WTC11 (cell line): ENCODE measurements around the gene TTC28. TPM values are rescaled to one million over a fixed set of nuclear protein-coding genes. Genes with fewer than 3 reads are reported as not detected.
A peak's percentile ranks its signal among the peaks of the same experiment; 100 is the strongest.

Experiments
- ATAC-seq: fragments of 200-7000 bp; cut with Tn5 transposase; 2 replicates; pipeline ENCODE4 v1.10.0; 2021; ENCODE audit warnings: mild to moderate bottlenecking, moderate library complexity
- CTCF ChIA-PET: fragments of 300-600 bp; sonication (Branson Sonifier 250); formaldehyde crosslinking; loops from one replicate; lab custom pipeline; 2021; ENCODE audit warnings: antibody characterized with exemption; lab: Charles Lee
- POLR2A ChIA-PET: fragments of 350-600 bp; sonication (Branson Sonifier 250); formaldehyde crosslinking; loops from one replicate; lab custom pipeline; 2021; ENCODE audit warnings: antibody characterized with exemption; lab: Charles Lee
- DNase-seq: peaks from one replicate; pipeline ENCODE4 v3.0.0; 2021; ENCODE audit warnings: low spot score
- H3K27ac Mint-ChIP-seq: 2 replicates; pipeline ENCODE4 v1.8.0; 2021; ENCODE audit warnings: mixed read lengths
- H3K27me3 Mint-ChIP-seq: 2 replicates; pipeline ENCODE4 v1.8.0; 2021; ENCODE audit warnings: low read depth, mild to moderate bottlenecking, moderate library complexity, mixed read lengths
- H3K36me3 Mint-ChIP-seq: 2 replicates; pipeline ENCODE4 v1.8.0; 2021; ENCODE audit warnings: mixed read lengths
- H3K4me1 Mint-ChIP-seq: 2 replicates; pipeline ENCODE4 v1.8.0; 2022; ENCODE audit warnings: mixed read lengths
- H3K4me3 Mint-ChIP-seq: 2 replicates; pipeline ENCODE4 v1.8.0; 2021; ENCODE audit warnings: mild to moderate bottlenecking, moderate library complexity, mixed read lengths
- H3K9me3 Mint-ChIP-seq: 2 replicates; pipeline ENCODE4 v1.8.0; 2021; ENCODE audit warnings: mixed read lengths
- CBFB ChIP-seq: sonication (generic); formaldehyde crosslinking; IDR thresholded peaks from 2 replicates; pipeline ENCODE4 v1.8.1; 2022; ENCODE audit warnings: mild to moderate bottlenecking, low read depth, missing genetic modification reagents
- EMX1 ChIP-seq: fragments of 250-450 bp; sonication (Bioruptor Pico); IDR thresholded peaks from 2 replicates; pipeline ENCODE4 v1.8.0; 2021; ENCODE audit warnings: mild to moderate bottlenecking
- GTF2I ChIP-seq: fragments of 250-450 bp; sonication (Bioruptor Pico); conservative IDR thresholded peaks from 2 replicates; pipeline ENCODE4 v1.4.0; 2021; ENCODE audit warnings: mild to moderate bottlenecking
- IRF2 ChIP-seq: sonication (generic); formaldehyde crosslinking; IDR thresholded peaks from 2 replicates; pipeline ENCODE4 v1.8.0; 2022; ENCODE audit warnings: low read depth, missing genetic modification reagents, borderline replicate concordance
- KAT7 ChIP-seq: sonication (generic); formaldehyde crosslinking; IDR thresholded peaks from 2 replicates; pipeline ENCODE4 v1.8.1; 2023; ENCODE audit warnings: missing genetic modification reagents, mild to moderate bottlenecking, borderline replicate concordance
- NFE2L1 ChIP-seq: sonication (generic); formaldehyde crosslinking; IDR thresholded peaks from 2 replicates; pipeline ENCODE4 v1.8.1; 2023; ENCODE audit warnings: missing genetic modification reagents
- NR3C1 ChIP-seq: sonication (generic); formaldehyde crosslinking; conservative IDR thresholded peaks from 2 replicates; pipeline ENCODE4 v1.8.1; 2023; ENCODE audit warnings: low read depth, mild to moderate bottlenecking, missing genetic modification reagents
- TEAD1 ChIP-seq: sonication (generic); formaldehyde crosslinking; IDR thresholded peaks from 2 replicates; pipeline ENCODE4 v1.8.0; 2022; ENCODE audit warnings: mild to moderate bottlenecking, missing genetic modification reagents
- TEAD4 ChIP-seq: sonication (generic); formaldehyde crosslinking; IDR thresholded peaks from 2 replicates; pipeline ENCODE4 v1.8.0; 2022; ENCODE audit warnings: mild to moderate bottlenecking, missing genetic modification reagents
- ZNF263 ChIP-seq: sonication (generic); formaldehyde crosslinking; IDR thresholded peaks from 2 replicates; pipeline ENCODE4 v1.8.1; 2022; ENCODE audit warnings: low read depth, mild to moderate bottlenecking, moderate library complexity, missing genetic modification reagents
- ZNF416 ChIP-seq: fragments of 250-450 bp; sonication (Bioruptor Pico); IDR thresholded peaks from 2 replicates; pipeline ENCODE4 v1.9.0; 2021; ENCODE audit warnings: mild to moderate bottlenecking, inconsistent platforms
- total RNA-seq: library from RNA; stranded (reverse); gene quantifications from 3 replicates; pipeline ENCODE4 v1.2.3, GENCODE V29; 2021
- TF ChIP-seq, protein P1 (sequence below): sonication (generic); formaldehyde crosslinking; IDR thresholded peaks from 2 replicates; pipeline ENCODE4 v1.8.1; 2023; ENCODE audit warnings: mild to moderate bottlenecking, missing genetic modification reagents, borderline replicate concordance
- TF ChIP-seq, protein P2 (sequence below): sonication (generic); formaldehyde crosslinking; IDR thresholded peaks from 2 replicates; pipeline ENCODE4 v1.8.0; 2023; ENCODE audit warnings: mild to moderate bottlenecking, missing genetic modification reagents
- TF ChIP-seq, protein P3 (sequence below): sonication (generic); formaldehyde crosslinking; IDR thresholded peaks from 2 replicates; pipeline ENCODE4 v1.8.1; 2022; ENCODE audit warnings: low read depth, missing genetic modification reagents, borderline replicate concordance
- TF ChIP-seq, protein P4 (sequence below): sonication (generic); formaldehyde crosslinking; IDR thresholded peaks from 2 replicates; pipeline ENCODE4 v1.8.0; 2022; ENCODE audit warnings: mild to moderate bottlenecking, missing genetic modification reagents

TTC28 gene
- total RNA-seq, 1 experiment from 2014 or later = 13.0 TPM

DNA sequence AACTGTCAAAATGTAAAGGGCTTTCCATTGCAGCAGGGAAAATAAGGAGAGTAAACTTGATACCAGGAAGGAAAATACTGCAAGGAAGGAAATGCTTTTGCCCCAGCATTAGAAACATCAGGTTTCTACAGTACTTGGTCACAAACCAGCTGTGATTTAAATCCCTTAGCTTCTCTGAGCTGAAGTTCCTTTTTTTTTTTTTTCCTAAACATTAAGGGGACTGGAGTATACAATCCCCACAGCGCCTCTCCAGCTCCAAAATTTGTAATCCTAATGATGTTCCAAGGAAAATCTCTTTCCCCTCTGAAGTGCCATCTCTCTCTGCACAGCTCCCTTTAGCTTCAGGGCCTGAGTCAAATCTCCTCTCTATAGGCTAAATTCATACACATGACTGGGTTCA, 540.1 kb downstream of the TTC28 start (continued):
- TF ChIP-seq, protein P1, sequence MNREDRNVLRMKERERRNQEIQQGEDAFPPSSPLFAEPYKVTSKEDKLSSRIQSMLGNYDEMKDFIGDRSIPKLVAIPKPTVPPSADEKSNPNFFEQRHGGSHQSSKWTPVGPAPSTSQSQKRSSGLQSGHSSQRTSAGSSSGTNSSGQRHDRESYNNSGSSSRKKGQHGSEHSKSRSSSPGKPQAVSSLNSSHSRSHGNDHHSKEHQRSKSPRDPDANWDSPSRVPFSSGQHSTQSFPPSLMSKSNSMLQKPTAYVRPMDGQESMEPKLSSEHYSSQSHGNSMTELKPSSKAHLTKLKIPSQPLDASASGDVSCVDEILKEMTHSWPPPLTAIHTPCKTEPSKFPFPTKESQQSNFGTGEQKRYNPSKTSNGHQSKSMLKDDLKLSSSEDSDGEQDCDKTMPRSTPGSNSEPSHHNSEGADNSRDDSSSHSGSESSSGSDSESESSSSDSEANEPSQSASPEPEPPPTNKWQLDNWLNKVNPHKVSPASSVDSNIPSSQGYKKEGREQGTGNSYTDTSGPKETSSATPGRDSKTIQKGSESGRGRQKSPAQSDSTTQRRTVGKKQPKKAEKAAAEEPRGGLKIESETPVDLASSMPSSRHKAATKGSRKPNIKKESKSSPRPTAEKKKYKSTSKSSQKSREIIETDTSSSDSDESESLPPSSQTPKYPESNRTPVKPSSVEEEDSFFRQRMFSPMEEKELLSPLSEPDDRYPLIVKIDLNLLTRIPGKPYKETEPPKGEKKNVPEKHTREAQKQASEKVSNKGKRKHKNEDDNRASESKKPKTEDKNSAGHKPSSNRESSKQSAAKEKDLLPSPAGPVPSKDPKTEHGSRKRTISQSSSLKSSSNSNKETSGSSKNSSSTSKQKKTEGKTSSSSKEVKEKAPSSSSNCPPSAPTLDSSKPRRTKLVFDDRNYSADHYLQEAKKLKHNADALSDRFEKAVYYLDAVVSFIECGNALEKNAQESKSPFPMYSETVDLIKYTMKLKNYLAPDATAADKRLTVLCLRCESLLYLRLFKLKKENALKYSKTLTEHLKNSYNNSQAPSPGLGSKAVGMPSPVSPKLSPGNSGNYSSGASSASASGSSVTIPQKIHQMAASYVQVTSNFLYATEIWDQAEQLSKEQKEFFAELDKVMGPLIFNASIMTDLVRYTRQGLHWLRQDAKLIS = no peak
- TF ChIP-seq GTF2I (CRISPR knock-in tag) = no peak
- TF ChIP-seq, all 79 proteins: peak for 0

DNA sequence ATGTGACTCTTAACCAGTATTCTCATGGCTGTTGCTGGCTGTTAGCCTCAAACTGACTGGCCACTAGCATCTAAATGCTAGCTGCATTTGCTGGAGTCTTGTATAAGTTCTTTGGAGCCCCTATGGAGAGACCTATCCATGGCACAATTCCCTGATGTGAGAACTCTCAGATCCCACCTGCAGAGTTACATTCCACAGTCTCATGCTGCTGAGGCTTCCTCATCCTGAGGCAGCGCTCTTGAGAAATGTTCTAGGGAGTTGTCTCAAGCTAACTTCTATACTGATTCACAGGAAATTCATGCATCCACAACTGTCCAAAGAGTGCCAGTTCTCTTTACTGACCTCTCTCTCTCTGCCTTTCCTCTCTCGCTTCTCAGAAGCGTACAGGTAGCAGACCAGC, 542.6 kb downstream of the TTC28 start:
- ChIA-PET POLR2A (no interaction called here), CTCF (interaction anchor here (1.8 kb wide), 1 partner anchor 24 kb away, joined by 6 read pairs; no protein-coding TSS in a partner anchor)
- Mint-ChIP-seq H3K36me3 (peaks cover 11% of the 10 kb centered on the region), H3K4me3 (no peak overlapping the region)
- TF ChIP-seq TEAD4 (CRISPR knock-in tag) = no peak
- no peak for TF ChIP-seq ZNF263 (CRISPR knock-in tag)
- no peak for TF ChIP-seq CBFB (CRISPR knock-in tag)
- no peak for TF ChIP-seq NFE2L1 (CRISPR knock-in tag)
- TF ChIP-seq IRF2 (CRISPR knock-in tag) = no peak
- TF ChIP-seq, protein P2, sequence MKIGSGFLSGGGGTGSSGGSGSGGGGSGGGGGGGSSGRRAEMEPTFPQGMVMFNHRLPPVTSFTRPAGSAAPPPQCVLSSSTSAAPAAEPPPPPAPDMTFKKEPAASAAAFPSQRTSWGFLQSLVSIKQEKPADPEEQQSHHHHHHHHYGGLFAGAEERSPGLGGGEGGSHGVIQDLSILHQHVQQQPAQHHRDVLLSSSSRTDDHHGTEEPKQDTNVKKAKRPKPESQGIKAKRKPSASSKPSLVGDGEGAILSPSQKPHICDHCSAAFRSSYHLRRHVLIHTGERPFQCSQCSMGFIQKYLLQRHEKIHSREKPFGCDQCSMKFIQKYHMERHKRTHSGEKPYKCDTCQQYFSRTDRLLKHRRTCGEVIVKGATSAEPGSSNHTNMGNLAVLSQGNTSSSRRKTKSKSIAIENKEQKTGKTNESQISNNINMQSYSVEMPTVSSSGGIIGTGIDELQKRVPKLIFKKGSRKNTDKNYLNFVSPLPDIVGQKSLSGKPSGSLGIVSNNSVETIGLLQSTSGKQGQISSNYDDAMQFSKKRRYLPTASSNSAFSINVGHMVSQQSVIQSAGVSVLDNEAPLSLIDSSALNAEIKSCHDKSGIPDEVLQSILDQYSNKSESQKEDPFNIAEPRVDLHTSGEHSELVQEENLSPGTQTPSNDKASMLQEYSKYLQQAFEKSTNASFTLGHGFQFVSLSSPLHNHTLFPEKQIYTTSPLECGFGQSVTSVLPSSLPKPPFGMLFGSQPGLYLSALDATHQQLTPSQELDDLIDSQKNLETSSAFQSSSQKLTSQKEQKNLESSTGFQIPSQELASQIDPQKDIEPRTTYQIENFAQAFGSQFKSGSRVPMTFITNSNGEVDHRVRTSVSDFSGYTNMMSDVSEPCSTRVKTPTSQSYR = no peak
- TF ChIP-seq ZNF416 (CRISPR knock-in tag) = no peak
- TF ChIP-seq, protein P3, sequence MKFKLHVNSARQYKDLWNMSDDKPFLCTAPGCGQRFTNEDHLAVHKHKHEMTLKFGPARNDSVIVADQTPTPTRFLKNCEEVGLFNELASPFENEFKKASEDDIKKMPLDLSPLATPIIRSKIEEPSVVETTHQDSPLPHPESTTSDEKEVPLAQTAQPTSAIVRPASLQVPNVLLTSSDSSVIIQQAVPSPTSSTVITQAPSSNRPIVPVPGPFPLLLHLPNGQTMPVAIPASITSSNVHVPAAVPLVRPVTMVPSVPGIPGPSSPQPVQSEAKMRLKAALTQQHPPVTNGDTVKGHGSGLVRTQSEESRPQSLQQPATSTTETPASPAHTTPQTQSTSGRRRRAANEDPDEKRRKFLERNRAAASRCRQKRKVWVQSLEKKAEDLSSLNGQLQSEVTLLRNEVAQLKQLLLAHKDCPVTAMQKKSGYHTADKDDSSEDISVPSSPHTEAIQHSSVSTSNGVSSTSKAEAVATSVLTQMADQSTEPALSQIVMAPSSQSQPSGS (CRISPR knock-in tag) = no peak
- TF ChIP-seq, all 79 proteins: peak for 0
- no peaks in the 10 kb centered on the region; the same call in 1 of the 2 replicates for H3K27me3 Mint-ChIP-seq
- DNase-seq = no peak
- peaks cover 26% of the 10 kb centered on the region for H3K4me1 Mint-ChIP-seq
- peak; percentile 97 for ATAC-seq
- H3K9me3 Mint-ChIP-seq = peaks cover 22% of the 10 kb centered on the region
- peak overlapping the region; percentile 50; the same call in 1 of the 2 replicates for H3K27ac Mint-ChIP-seq

DNA sequence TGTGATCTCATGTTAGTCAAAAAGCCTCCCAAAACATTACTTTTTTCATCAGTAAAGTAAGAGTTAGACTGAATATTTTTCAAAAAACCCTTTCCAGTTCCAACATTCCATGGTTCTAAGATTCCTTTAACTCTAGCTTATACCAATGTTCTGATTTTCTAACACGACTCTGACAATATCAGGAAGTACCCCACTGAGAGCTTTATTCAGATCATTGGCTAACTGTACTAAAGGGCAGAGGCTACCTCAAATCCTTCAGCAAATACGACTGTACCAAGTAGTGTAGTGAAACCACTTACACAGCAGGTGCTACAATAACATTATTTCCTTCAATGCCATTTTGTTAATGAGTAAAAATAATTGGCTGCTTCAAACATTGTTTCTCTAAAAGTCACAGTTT, 547.2 kb downstream of the TTC28 start:
- H3K27ac Mint-ChIP-seq = no peak overlapping the region
- TF ChIP-seq, protein P4, sequence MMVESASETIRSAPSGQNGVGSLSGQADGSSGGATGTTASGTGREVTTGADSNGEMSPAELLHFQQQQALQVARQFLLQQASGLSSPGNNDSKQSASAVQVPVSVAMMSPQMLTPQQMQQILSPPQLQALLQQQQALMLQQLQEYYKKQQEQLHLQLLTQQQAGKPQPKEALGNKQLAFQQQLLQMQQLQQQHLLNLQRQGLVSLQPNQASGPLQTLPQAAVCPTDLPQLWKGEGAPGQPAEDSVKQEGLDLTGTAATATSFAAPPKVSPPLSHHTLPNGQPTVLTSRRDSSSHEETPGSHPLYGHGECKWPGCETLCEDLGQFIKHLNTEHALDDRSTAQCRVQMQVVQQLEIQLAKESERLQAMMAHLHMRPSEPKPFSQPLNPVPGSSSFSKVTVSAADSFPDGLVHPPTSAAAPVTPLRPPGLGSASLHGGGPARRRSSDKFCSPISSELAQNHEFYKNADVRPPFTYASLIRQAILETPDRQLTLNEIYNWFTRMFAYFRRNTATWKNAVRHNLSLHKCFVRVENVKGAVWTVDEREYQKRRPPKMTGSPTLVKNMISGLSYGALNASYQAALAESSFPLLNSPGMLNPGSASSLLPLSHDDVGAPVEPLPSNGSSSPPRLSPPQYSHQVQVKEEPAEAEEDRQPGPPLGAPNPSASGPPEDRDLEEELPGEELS = no peak
- TF ChIP-seq TEAD1 (no peak), NR3C1 (no peak), KAT7 (CRISPR knock-in tag) (no peak), EMX1 (no peak)
- peaks cover 33% of the 10 kb centered on the region for H3K4me1 Mint-ChIP-seq
- CTCF ChIA-PET = interaction anchor here (1.4 kb wide), 1 partner anchor 23 kb away, joined by 3 read pairs; no protein-coding TSS in a partner anchor
- no peaks in the 10 kb centered on the region; the same call in 1 of the 2 replicates for H3K27me3 Mint-ChIP-seq
- POLR2A ChIA-PET = no interaction called here
- no peak overlapping the region for H3K4me3 Mint-ChIP-seq
- DNase-seq (no peak), ATAC-seq (no peak)
- peaks cover 22% of the 10 kb centered on the region for H3K9me3 Mint-ChIP-seq
- peaks cover 11% of the 10 kb centered on the region for H3K36me3 Mint-ChIP-seq
